ENCODE measurements around the gene METTL25B. TPM values are rescaled to one million over a fixed set of nuclear protein-coding genes. Genes with fewer than 3 reads are reported as not detected.

The METTL25B gene
- total RNA-seq, 5 donors from 2014 or later (not counting 1 experiment from before 2014, with no cell fraction given): 13.0 to 36.1 (median 32.3) TPM

- peak overlapping the region; percentile 50 to 91 for H3K27ac Mint-ChIP-seq
- DNase-seq (no peak), ATAC-seq (replicated peaks in 1 of 4) (no peak)
- Histone ChIP-seq H3K4me1 (ENCODE audit: control insufficient read depth in 1 of 2, extremely low read depth in 1 of 2, insufficient read depth in 2 of 2, low read length in 2 of 2) (peaks cover 38 to 51% of the 10 kb centered on the region in 2 experiments), H3K27me3 (replicated peaks in 1 of 2; ENCODE audit: control insufficient read depth in 2 of 2, extremely low read depth in 1 of 2, insufficient read depth in 2 of 2, low read length in 1 of 2) (no peaks in the 10 kb centered on the region), H3K27ac (ENCODE audit: low read length) (no peak overlapping the region), H3K36me3 (ENCODE audit: control insufficient read depth in 2 of 2, extremely low read depth in 1 of 2, insufficient read depth in 1 of 2, low read length in 1 of 2) (peaks cover 14 to 26% of the 10 kb centered on the region in 2 donors), H3K9me3 (no peaks in the 10 kb centered on the region), H3K4me3 (ENCODE audit: control insufficient read depth in 1 of 2, extremely low read depth in 1 of 2, low read length in 1 of 2) (no peak overlapping the region)
- H3K27me3 Mint-ChIP-seq: no peaks in the 10 kb centered on the region
- POLR2A ChIA-PET: interaction anchor here in 1 of 2 donors (0.6 kb wide), 1 partner anchor 787 kb away, joined by 5 read pairs; no protein-coding TSS in a partner anchor
- peaks cover 0 to 3% (median 0%) of the 10 kb centered on the region in 3 donors for H3K9me3 Mint-ChIP-seq
- H3K36me3 Mint-ChIP-seq: peaks cover 33% of the 10 kb centered on the region
- H3K4me3 Mint-ChIP-seq: no peak overlapping the region
- H3K4me1 Mint-ChIP-seq: peaks cover 63 to 66% (median 64%) of the 10 kb centered on the region in 3 donors
- CTCF ChIA-PET: no interaction called here
- 100% methylated on average over 1 of the region's 12 CpGs for WGBS (ENCODE audit: insufficient coverage)
Measured at GRCh38 chr1:156744344-156744743, 16.1 kb downstream of the METTL25B start.

GRCh38 chr1:156744786-156745419 is 16.6 kb downstream of the METTL25B start:
- no peak for DNase-seq
- Histone ChIP-seq H3K4me3 (ENCODE audit: control insufficient read depth in 1 of 2, extremely low read depth in 1 of 2, low read length in 1 of 2) (no peak overlapping the region), H3K27ac (ENCODE audit: low read length) (no peak overlapping the region), H3K27me3 (replicated peaks in 1 of 2; ENCODE audit: control insufficient read depth in 2 of 2, extremely low read depth in 1 of 2, insufficient read depth in 2 of 2, low read length in 1 of 2) (no peaks in the 10 kb centered on the region), H3K9me3 (no peaks in the 10 kb centered on the region), H3K4me1 (ENCODE audit: control insufficient read depth in 1 of 2, extremely low read depth in 1 of 2, insufficient read depth in 2 of 2, low read length in 2 of 2) (peaks cover 41 to 57% of the 10 kb centered on the region in 2 experiments), H3K36me3 (ENCODE audit: control insufficient read depth in 2 of 2, extremely low read depth in 1 of 2, insufficient read depth in 1 of 2, low read length in 1 of 2) (peaks cover 14 to 26% of the 10 kb centered on the region in 2 donors)
- ChIA-PET CTCF (no interaction called here), POLR2A (interaction anchor here in 1 of 2 donors (0.6 kb wide), 1 partner anchor 788 kb away, joined by 5 read pairs; no protein-coding TSS in a partner anchor)
- Mint-ChIP-seq H3K36me3 (peaks cover 33% of the 10 kb centered on the region), H3K9me3 (peaks cover 0 to 3% (median 0%) of the 10 kb centered on the region in 3 donors), H3K27ac (peak overlapping the region; percentile 89 to 91), H3K4me1 (peaks cover 68 to 70% (median 68%) of the 10 kb centered on the region in 3 donors), H3K27me3 (no peaks in the 10 kb centered on the region), H3K4me3 (no peak overlapping the region)
- WGBS (ENCODE audit: insufficient coverage): 79% methylated on average over 6 of the region's 14 CpGs
- no peak for ATAC-seq (replicated peaks in 1 of 4)

- Histone ChIP-seq H3K27me3 (replicated peaks in 1 of 2; ENCODE audit: control insufficient read depth in 2 of 2, extremely low read depth in 1 of 2, insufficient read depth in 2 of 2, low read length in 1 of 2) (no peaks in the 10 kb centered on the region), H3K4me3 (ENCODE audit: control insufficient read depth in 1 of 2, extremely low read depth in 1 of 2, low read length in 1 of 2) (no peak overlapping the region), H3K27ac (ENCODE audit: low read length) (peak overlapping the region; percentile 92), H3K4me1 (ENCODE audit: control insufficient read depth in 1 of 2, extremely low read depth in 1 of 2, insufficient read depth in 2 of 2, low read length in 2 of 2) (peaks cover 41 to 58% of the 10 kb centered on the region in 2 experiments), H3K9me3 (no peaks in the 10 kb centered on the region), H3K36me3 (ENCODE audit: control insufficient read depth in 2 of 2, extremely low read depth in 1 of 2, insufficient read depth in 1 of 2, low read length in 1 of 2) (peaks cover 14 to 26% of the 10 kb centered on the region in 2 donors)
- Mint-ChIP-seq H3K27me3 (no peaks in the 10 kb centered on the region), H3K9me3 (peaks cover 0 to 3% (median 0%) of the 10 kb centered on the region in 3 donors), H3K27ac (peak overlapping the region; percentile 89 to 91), H3K4me1 (peaks cover 66 to 68% (median 67%) of the 10 kb centered on the region in 3 donors), H3K4me3 (peak overlapping the region in 1 of 3 donors; percentile 92), H3K36me3 (peaks cover 33% of the 10 kb centered on the region)
- ATAC-seq (replicated peaks in 1 of 4) (no peak), DNase-seq (no peak)
- 73% methylated on average over 3 of the region's 3 CpGs for whole genome bisulfite sequencing (ENCODE audit: insufficient coverage)
- ChIA-PET CTCF (no interaction called here), POLR2A (no interaction called here)
Measured at GRCh38 chr1:156745881-156746280, 17.6 kb downstream of the METTL25B start.

GRCh38 chr1:156746406-156746727 is 18.1 kb downstream of the METTL25B start:
- peak in 2 of 35 experiments; percentile 15 to 56 for DNase-seq
- Histone ChIP-seq H3K9me3 (no peaks in the 10 kb centered on the region), H3K4me1 (ENCODE audit: control insufficient read depth in 1 of 2, extremely low read depth in 1 of 2, insufficient read depth in 2 of 2, low read length in 2 of 2) (peaks cover 41 to 55% of the 10 kb centered on the region in 2 experiments), H3K27me3 (replicated peaks in 1 of 2; ENCODE audit: control insufficient read depth in 2 of 2, extremely low read depth in 1 of 2, insufficient read depth in 2 of 2, low read length in 1 of 2) (no peaks in the 10 kb centered on the region), H3K4me3 (ENCODE audit: control insufficient read depth in 1 of 2, extremely low read depth in 1 of 2, low read length in 1 of 2) (no peak overlapping the region), H3K36me3 (ENCODE audit: control insufficient read depth in 2 of 2, extremely low read depth in 1 of 2, insufficient read depth in 1 of 2, low read length in 1 of 2) (peaks cover 14 to 26% of the 10 kb centered on the region in 2 donors), H3K27ac (ENCODE audit: low read length) (peak overlapping the region; percentile 92)
- peak overlapping the region; percentile 89 to 91 for H3K27ac Mint-ChIP-seq
- ATAC-seq (replicated peaks in 1 of 4): no peak
- CTCF ChIA-PET: no interaction called here
- WGBS (ENCODE audit: insufficient coverage): no CpG with 5 or more reads among the region's 9 CpGs
- peaks cover 0 to under 1% (median 0%) of the 10 kb centered on the region in 3 donors for H3K9me3 Mint-ChIP-seq
- peaks cover 31% of the 10 kb centered on the region for H3K36me3 Mint-ChIP-seq
- peak overlapping the region in 2 of 3 donors; percentile 59 to 92 for H3K4me3 Mint-ChIP-seq
- POLR2A ChIA-PET: no interaction called here
- peaks cover 62 to 63% (median 62%) of the 10 kb centered on the region in 3 donors for H3K4me1 Mint-ChIP-seq
- no peaks in the 10 kb centered on the region for H3K27me3 Mint-ChIP-seq

DNA sequence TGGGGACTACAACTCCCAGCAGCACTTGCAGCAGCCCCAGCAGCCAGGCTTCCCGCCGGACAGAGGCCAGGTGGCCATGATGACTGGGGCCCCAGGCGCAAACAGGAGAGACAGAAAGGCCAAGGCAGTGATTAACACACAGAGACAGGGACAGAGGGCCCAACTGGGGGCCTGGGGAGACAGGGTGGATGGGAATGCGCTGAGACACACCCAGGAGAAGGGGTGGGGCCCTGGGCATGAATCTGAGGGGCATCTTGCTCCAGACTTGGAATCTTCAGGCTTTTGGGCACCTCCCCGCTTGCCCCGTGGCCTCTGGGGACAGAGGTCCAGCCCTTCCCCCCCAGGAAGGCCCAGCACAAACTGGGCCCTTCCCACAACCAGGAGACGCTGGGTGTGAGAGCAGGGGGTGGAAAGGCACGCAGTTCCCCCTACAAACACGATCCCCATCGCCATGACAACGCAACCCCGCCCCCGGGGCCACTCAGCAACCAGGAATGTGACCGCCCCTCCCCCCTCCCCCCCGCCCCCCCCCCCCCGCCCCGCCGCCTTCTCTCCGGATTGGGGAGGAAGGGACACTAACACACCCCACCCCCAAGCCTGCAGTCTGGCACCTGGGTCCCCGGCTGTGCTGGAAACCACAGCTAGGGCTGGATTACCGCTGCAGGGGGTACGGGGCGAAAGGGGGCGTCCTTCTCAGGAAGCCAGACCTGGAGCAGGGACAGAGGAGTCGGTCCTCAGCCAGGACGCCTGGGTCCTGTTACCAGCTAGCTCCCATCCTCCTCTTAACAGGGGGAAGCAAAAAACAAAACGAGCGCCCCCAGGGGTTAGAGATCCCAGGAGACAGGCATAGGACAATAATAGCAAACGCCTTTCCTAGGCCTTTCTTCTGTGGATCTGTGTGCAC is 18.7 kb downstream of the METTL25B start:
- peaks cover 39 to 49% of the 10 kb centered on the region in 2 experiments for H3K4me1 ChIP-seq (ENCODE audit: control insufficient read depth in 1 of 2, extremely low read depth in 1 of 2, insufficient read depth in 2 of 2, low read length in 2 of 2)
- peak overlapping the region; percentile 46 to 66 for H3K4me3 ChIP-seq (ENCODE audit: control insufficient read depth in 1 of 2, extremely low read depth in 1 of 2, low read length in 1 of 2)
- peak overlapping the region; percentile 92 for H3K27ac ChIP-seq (ENCODE audit: low read length)
- Mint-ChIP-seq H3K36me3 (peaks cover 28% of the 10 kb centered on the region), H3K4me1 (peaks cover 56 to 57% (median 56%) of the 10 kb centered on the region in 3 donors), H3K27ac (peak overlapping the region; percentile 97 to 98), H3K4me3 (peak overlapping the region; percentile 91 to 93 (median 92)), H3K27me3 (no peaks in the 10 kb centered on the region), H3K9me3 (no peaks in the 10 kb centered on the region)
- POLR2A ChIA-PET: no interaction called here
- no peaks in the 10 kb centered on the region for H3K27me3 ChIP-seq (replicated peaks in 1 of 2; ENCODE audit: control insufficient read depth in 2 of 2, extremely low read depth in 1 of 2, insufficient read depth in 2 of 2, low read length in 1 of 2)
- H3K9me3 ChIP-seq: no peaks in the 10 kb centered on the region
- 20% methylated on average over 9 of the region's 29 CpGs for WGBS (ENCODE audit: insufficient coverage)
- H3K36me3 ChIP-seq (ENCODE audit: control insufficient read depth in 2 of 2, extremely low read depth in 1 of 2, insufficient read depth in 1 of 2, low read length in 1 of 2): peaks cover 14 to 26% of the 10 kb centered on the region in 2 donors
- peak in 1 of 4 experiments; percentile 7 for ATAC-seq (replicated peaks in 1 of 4)
- CTCF ChIA-PET: interaction anchor here (0.7 to 1.2 kb wide), 4 partner anchors 18 to 267 kb away, joined by 3 to 4 read pairs (median 4); partner anchors contain the start of genes ISG20L2 (in 1 of the 2) and METTL25B (in 1 of the 2)
- peak in 33 of 35 experiments; percentile 11 to 78 (median 53) for DNase-seq

Data from T-cell (primary cell).